HG02623 (cell line): Measurements from ENCODE around the gene NFATC2IP.

Experiments
- ATAC-seq: cut with Tn5 transposase; IDR thresholded peaks from one replicate; pipeline ENCODE4 v1.9.1; 2021; ENCODE audit warnings: moderate library complexity; ENCODE audit not compliant: unreplicated experiment

Gene NFATC2IP

DNA sequence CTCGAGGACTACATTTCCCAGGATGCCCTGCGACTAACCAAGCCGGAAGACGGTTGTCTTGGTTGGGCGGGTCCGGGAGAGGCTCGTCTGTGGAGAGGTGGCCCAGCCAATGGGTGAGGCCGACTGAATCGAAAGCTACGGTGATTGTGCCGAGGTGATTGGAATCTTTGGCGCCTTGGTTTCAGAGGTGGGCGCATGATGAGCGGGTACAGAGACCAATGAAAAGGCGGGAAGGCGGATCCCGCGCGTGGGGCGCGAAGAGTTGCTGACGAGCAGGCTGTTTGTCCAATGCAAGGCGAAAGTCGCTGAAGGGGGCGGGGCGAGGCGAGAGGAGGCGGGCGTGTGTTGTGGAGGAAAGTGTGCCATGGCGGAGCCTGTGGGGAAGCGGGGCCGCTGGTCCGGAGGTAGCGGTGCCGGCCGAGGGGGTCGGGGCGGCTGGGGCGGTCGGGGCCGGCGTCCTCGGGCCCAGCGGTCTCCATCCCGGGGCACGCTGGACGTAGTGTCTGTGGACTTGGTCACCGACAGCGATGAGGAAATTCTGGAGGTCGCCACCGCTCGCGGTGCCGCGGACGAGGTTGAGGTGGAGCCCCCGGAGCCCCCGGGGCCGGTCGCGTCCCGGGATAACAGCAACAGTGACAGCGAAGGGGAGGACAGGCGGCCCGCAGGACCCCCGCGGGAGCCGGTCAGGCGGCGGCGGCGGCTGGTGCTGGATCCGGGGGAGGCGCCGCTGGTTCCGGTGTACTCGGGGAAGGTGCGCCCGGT is at the start of gene NFATC2IP:
TSS of gene NFATC2IP (plus strand) at position 290 of the 762 bp plus-strand sequence. CDS start at position 365, 75 bp downstream.
- ATAC-seq = peak; percentile 91

DNA sequence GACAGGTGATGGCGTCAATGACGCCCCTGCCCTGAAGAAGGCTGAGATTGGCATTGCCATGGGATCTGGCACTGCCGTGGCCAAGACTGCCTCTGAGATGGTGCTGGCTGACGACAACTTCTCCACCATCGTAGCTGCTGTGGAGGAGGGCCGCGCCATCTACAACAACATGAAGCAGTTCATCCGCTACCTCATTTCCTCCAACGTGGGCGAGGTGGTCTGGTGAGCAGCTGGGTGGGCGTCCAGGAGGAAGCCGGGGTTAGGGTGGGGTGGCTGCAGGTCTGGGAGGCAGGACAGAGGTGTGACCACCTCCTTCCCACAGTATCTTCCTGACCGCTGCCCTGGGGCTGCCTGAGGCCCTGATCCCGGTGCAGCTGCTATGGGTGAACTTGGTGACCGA is 48.9 kb upstream of the NFATC2IP start:
- no peak for ATAC-seq

DNA sequence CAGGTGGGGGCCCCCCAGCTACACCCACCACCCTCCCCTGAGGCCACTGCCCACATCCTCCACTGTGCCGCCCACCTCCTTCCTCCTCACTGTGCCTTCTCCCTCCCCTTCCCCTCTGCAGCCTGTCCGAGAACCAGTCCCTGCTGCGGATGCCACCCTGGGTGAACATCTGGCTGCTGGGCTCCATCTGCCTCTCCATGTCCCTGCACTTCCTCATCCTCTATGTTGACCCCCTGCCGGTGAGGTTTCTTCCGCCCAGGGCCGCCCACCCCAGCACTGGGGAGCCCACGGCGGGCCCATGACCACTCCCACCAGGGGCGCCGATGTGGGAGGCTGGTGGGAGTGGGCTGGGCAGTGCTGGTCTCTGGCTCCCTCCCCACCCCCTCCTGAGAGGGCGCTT is 47.8 kb upstream of the NFATC2IP start:
- no peak for ATAC-seq

DNA sequence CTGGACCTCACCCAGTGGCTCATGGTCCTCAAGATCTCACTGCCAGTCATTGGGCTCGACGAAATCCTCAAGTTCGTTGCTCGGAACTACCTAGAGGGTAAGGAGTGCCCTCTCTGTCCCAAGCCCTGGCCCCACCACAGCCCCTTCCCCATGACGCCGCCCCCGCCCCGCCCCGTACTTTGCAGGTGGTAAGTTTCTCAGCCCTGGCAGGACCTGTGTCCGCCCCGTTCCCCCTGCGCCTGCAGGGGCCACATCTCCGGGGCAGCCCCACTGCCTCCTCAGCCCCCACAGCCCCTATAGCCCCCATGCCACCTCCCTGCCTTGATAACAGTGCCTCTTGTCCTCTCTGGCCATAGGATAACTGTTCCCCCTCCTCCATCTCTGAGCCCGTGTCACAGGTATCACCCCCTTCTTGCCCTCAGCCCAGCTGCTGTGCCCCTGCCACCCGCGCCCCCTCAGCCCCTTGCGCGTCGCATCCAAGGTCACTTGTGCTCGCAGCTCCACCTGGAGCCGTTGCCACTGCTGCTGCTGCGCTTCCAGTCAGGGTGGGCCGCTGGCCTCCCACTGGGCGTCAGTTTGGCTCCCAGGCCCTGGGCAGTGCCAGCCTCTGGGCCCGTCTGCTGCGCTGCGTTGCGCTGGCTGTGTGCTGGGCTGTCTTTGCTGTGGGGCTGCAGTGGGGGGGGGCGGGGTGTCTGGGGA is 47.2 kb upstream of the NFATC2IP start:
- no peak for ATAC-seq

DNA sequence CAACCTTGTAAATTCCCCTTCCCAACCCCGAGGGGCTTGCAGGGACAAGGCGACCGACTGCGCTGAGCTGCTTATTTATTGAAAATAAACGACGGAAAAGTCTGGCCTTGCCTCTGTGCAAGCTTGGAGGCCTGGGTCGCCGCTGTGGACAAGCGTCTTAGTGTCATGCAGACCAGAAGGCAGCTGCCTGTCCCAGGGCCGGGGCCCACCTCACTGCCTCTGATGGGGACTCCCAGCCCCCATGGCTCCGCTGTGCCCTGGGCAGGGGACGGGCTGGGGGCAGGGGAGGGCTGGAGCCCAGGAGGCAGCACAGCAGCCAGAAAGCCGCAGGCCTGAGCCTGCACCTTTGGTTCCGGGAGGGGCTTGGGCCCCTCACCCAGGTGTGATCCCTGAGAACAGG is 46.4 kb upstream of the NFATC2IP start:
- no peak for ATAC-seq

DNA sequence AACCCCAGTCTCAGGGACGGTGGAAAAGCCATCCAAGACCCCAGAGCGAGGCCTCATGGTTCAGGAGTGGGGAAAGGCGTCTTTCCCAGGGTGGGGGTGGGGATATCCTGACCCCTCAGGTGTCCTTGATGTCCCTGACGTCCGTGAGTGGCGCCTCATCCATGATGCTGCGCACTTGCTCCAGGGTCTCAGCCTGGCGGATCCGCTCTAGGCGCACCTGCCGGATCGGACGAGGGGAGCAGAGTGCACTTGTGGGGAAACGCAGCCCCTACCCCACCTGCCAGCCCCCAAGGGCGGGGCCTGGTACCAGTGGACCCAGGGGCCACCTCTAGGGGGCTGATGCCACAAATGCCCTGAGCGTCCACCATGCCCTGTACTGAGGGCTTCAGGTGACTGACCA is 45.9 kb upstream of the NFATC2IP start:
- no peak for ATAC-seq

DNA sequence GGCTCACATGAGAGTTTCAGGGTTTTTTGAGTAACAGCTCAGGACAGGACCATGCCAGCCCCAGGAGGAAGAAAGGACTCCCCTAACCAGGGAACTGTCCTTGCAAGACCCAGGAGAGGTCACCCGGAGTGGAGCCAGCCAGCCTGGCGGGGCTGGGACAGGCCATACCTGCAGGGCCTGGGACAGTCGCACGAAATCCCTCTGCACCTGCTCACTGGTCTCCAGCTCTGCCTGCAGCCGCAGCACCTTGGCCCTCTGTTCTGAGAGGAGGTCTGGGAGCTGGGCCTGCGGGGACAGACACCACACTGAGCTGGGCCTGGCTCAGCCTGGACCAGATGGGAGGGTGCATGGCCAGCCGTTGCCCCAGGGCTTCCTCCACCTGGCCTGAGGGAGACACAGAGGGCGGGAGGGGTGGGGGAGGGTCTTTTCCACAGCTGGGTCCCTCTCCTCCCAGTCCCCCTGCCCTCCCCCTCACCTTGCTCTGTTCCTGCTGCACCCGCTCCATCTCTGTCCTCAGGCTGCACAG is 45.4 kb upstream of the NFATC2IP start:
- ATAC-seq = no peak

DNA sequence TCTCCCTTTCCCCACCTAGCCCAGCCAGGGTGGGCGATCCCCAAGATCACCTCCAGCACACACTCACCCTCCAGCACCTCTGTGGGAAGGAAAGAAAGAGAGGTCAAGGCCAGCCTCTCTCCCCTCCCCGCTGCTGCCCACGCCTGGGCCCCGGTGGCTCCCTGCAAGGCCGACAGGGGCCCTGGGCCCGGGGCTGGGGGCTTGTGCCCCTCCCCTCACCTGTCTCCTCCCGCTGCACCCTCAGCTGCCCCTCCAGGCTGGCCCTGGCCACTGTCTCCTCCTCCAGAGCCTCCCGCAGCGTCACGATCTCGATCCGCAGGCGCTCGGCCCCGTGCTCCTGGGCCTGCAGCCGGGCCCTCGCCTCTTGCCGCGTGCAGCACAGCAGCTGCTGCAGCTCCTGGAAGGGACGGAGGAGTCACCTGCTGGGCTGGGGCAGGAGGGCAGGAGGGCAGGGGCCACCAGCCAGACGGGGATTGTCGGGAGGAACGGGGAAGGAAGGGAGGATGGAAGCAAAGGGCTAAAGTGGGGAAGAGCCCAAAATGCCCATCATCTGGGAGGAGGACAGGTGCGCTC is 44.9 kb upstream of the NFATC2IP start:
- no peak for ATAC-seq

DNA sequence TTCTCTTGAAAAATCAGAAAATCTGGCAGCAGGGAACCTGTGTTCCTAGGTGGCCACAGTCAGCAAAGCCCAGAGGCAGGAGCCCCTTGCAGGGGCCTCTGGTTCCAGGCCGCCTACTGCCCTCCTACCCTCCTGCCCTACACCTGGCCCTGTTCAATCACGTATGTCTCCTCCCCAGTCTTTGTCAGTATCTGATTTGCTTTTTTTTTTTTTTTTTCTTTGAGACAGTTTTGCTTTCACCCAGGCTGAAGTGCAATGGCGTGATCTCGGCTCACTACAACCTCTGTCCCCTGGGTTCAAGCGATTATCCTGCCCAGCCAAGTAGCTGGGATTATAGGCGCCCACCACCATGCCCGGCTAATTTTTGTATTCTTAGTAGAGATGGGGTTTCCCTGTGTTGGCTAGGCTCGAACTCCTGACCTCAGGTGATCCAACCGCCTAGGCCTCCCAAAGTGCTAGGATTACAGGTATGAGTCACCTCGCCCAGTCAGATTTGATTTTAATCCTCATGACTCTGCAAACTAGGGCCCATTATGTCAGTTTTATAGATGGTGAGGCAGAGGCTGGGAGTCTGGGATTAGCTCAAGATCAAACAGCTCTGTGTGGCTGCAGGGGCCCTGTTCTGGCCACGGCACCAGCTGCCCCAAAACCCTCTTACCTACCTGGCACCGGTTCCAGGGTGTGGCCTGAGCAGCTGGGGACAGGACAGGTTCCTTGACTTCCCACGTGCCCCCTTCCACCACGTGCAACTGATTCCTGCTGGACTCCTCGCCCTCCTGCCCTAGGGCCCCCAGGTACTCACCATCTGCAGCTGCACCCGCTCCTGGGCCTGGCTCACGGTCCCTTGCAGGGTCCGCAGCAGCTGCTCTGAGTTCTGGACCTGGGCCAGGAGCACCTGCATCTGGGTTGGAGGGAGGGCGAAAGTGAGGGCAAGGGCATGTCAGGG is 40.4 kb upstream of the NFATC2IP start:
- no peak for ATAC-seq

DNA sequence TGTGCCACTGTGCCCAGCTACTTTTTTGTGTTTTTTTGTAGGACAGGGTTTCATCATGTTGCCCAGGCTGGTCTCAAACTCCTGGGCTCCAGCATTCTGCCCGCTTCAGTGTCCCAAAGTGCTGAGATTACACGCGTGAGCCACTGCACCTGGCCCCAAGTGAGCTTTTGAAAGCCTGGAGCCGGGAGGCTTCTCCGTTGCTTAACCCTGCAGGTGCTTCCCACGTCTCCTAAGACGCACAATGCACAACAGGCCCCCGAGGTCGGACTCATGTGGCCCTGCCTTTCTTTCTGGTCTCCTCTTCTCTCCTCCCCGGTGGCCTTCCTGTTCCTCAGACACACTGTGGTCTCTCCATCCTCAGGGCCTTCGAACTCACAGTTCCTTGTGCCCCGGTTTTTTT is 38.2 kb upstream of the NFATC2IP start:
- no peak for ATAC-seq

DNA sequence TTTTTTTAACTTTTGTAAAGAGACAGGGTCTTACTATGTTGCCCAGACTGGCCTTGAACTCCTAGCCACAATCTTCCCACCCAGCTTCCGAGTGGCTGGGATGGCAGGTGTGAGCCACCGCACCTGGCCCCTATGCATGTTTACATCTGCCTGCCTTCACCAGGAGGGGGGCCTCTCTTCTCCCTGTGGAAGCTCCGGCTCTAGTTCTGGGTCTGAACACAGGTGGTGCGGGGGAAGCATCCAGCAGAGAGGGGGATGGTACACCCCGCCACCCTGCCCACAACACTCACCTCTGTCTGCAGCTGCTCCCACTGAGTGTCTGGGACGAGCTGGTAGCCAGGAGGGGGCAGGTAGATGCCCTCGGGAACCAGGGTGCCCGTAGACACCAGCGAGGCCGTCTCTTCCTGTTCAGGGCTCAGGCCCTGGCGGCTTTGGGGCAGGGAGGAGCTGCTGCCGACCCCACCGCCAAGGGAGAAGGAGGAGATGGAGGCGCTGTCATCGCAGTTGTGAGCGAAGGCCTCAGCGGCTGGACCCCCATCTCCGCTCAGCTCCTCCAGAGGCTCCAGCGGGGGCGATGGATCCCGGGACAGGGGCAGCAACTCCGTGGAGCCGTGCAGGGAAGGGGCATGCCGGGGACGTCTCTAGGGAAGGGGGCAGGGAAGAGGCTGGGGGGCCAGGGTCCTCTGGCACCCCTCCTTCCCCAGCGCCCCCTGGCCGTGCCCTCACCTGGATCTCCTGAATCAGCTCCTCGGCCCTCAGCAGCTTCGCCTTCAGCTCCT is 36.6 kb upstream of the NFATC2IP start:
- no peak for ATAC-seq

DNA sequence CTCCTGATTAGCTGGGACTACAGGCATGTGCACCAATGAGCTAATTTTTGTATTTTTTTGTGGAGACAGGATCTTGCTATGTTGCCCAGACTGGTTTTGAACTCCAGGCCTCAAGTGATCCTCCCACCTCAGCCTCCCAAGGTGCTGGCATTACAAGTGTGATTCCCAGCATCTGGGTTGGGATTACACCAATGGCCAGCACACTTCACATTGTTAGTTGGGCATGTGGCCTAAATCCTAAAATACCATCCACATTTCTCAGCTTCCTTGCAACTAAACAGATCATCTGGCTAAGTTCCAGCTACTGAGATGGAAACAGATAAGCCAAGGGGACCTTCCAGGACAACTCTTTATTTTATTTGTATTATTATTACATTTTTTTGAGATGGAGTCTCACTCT is 35.6 kb upstream of the NFATC2IP start:
- ATAC-seq = no peak

DNA sequence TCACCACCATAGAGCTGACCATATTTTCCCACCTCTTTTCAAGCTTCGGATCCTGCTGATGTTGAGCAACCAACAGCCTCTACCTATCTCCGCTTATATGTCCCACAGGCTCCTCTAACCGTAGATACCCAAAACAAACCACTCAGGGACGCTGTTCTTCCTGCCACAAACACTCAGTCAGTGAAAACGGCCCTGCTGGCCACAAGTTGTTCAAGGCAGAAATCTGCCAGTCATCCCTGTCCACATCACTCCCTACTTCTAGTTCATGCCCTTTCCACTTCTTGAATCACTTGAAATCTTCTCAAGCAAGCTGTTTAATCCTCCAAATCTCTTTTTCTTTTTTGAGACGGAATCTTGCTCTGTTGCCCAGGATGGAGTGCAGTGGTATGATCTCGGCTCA is 33.6 kb upstream of the NFATC2IP start:
- no peak for ATAC-seq

DNA sequence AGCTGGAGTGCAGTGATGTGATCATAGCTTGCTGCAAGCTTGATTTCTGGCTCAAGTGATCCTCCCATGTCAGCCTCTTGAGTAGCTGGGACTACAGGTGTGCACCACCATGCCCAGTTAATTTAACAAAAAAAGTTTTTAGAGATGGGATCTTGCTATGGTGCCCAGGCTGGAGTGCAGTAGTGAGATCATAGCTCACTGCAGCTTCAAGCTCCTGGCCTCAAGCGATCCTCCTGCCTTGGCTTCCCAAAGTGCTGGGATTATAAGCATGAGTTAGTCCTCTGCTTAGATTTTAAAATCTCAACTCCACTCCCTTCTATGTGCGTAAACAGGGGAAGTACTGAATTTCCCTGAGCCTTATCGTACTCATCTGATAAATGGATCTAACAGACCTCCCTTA is 32.0 kb upstream of the NFATC2IP start:
- ATAC-seq = no peak

DNA sequence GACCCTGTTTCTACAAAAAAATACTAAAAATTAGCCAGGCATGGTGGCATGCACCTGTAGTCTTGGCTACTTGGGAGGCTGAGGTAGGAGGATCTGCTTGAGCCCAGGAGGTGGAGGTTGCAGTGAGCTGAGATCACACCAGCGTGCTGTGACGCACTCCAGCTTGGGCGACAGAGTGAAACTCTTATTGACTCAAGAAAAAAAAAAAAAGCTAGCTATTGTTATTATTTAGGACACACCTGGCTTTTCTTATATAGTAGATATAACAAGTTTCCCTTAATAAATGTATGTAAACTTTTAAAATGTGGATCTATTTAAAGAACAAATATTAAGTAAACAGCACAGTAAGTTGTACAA is 27.5 kb upstream of the NFATC2IP start:
- ATAC-seq = no peak

DNA sequence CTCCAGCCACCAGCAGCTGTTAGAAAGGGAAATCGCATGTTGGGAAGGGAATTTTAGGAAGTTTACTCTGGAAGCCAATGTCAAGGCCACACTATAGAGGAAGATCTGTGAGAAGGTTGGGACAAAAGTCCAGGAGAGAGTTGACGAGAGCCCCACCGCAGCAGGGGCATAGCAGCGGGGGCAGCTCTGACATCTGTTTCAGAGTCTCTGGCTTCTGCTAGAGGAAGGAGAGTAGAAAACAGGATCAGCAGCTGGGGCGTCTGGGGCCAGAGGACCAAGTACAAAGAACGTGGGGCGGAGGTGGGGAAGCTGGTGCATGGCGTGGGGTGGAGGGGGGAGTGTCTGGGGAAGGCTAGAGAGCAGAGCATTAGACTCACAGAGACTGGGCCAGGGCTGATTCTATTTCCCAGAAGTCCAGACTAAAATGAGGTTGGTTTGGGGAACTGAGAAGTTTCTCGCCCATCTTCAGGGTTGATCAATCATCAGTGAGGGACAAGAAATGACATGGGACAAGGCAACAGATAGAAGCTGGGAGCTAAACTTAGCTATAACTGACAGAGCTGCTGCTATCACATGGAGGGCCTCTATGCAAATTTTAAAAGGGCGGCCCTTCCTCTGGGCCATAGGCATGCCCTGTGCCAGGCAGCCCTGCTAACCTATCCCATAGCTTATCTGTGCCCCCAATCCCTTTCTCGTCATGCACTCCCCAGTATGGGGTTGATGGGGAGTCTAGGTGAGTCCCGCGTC is 26.9 kb upstream of the NFATC2IP start:
- peak; percentile 42 for ATAC-seq

DNA sequence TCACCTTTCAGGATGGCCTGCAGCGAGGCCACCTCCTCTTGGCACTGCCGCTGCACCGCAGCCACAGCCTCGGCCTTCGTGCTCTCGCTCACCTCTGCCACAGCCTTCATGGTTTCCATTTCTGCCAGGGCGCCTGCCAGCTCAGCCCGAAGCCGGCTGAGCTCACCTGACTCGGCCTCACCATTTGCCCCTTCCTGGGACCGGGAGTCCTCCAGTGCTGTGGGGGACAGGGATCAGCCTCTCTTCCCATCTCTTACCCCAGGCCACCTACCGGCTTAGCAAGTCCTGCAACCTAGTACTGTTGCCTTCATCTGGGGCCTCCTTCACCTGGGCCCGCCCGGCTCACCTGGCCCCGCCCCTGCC is 26.4 kb upstream of the NFATC2IP start:
- no peak for ATAC-seq

DNA sequence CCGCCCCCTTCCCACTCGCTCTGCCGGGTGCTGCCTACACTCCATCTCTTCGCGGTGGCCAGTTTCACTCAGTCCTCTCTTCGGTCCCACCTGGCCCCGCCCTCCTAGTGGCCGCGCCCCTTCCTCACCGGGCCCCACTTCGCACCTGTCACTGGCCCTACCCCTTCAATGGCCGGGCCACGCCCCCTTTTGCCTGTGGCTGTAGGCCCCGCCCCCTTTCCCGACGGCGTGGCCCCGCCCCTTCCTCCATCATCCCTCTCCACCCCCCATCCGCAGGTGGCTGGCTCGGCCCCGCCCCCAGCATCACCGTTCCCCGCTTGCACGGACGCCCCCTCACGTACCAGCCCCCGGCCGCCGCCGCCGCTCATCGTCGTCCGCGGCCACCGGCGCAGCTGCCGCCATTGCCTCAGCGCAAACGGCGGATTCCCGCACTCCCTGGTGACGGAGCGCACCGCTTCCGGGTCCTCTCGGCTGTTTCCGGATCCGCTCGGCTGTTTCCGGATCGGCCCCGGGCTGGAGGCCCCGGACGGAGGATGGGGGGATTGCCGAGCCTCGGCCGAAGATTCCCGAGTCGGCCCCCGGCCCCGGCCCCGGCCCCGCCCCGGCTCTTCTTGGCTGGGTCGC is 25.9 kb upstream of the NFATC2IP start, which contains the start of gene RABEP2:
TSS of gene RABEP2 (minus strand) at position 477 of the 624 bp plus-strand sequence. CDS start at position 402, 75 bp downstream.
- ATAC-seq = peak; percentile 50
